Measurements from ENCODE around the gene MON2.

GRCh38 chr12:62613081-62613480 is 146.5 kb downstream of the MON2 start:
- TF ChIP-seq CTCF (conservative IDR thresholded peaks at IDR 0.05 in 1 of 2, IDR thresholded peaks at IDR 0.05 in 1 of 2; ENCODE audit: low read depth in 1 of 2, low read length in 2 of 2) (no peak), EZH2 (IDR thresholded peaks at IDR 0.05; ENCODE audit: low read length, missing control alignments) (no peak)
